Gastroesophageal sphincter (tissue), 4 donors: ENCODE measurements around the gene FARS2. TPM values are rescaled to one million over a fixed set of nuclear protein-coding genes. Genes with fewer than 3 reads are reported as not detected.
A peak's percentile ranks its signal among the peaks of the same experiment; 100 is the strongest.

Experiments used
- ATAC-seq: fragments of 150-250 bp; one replicate; pipeline ENCODE4 v1.9.1; 2016; ENCODE audit warnings: mild to moderate bottlenecking, moderate library complexity
- H3K27ac ChIP-seq, 4 donors: fragments of 200-600 bp; sonication (generic) in 3 of 4; 1 replicate in 3 of 4; 2 replicates in 1 of 4; pipeline ENCODE4 v1.5.1; 2016 to 2019
- H3K27me3 ChIP-seq: fragments of 200-600 bp; sonication (generic); one replicate; pipeline ENCODE4 v1.5.1; 2019
- H3K36me3 ChIP-seq, 2 donors: fragments of 200-600 bp; sonication (generic); one replicate each; pipeline ENCODE4 v1.5.1; 2019; ENCODE audit warnings: control low read depth in 1 of 2
- H3K4me1 ChIP-seq, 3 donors: fragments of 200-600 bp; sonication (generic); 1 replicate in 2 of 3; 2 replicates in 1 of 3; pipeline ENCODE4 v1.5.1; 2016 to 2019; ENCODE audit warnings: control low read depth in 2 of 3
- H3K4me3 ChIP-seq, 2 donors: fragments of 200-600 bp; sonication (generic); one replicate each; pipeline ENCODE4 v1.5.1; 2019; ENCODE audit warnings: mild to moderate bottlenecking in 1 of 2, moderate library complexity in 1 of 2
- H3K9me3 ChIP-seq, 3 donors: fragments of 200-600 bp; sonication (generic); one replicate each; pipeline ENCODE4 v1.5.1; 2017 to 2019; ENCODE audit warnings: control low read depth in 2 of 3
- EP300 ChIP-seq: sonication (generic); formaldehyde crosslinking; IDR thresholded peaks from one replicate; pipeline ENCODE4 v1.6.1; 2017; ENCODE audit warnings: antibody characterized with exemption, mild to moderate bottlenecking
- POLR2A ChIP-seq, 2 donors: fragments of 450-650 bp; IDR thresholded peaks; one replicate each; pipeline ENCODE4 v1.6.1; 2017; ENCODE audit warnings: antibody characterized with exemption in 2 of 2, mild to moderate bottlenecking in 2 of 2, moderate library complexity in 1 of 2
- POLR2AphosphoS5 ChIP-seq: sonication (generic); formaldehyde crosslinking; IDR thresholded peaks from one replicate; pipeline ENCODE4 v1.6.1; 2017; ENCODE audit warnings: antibody characterized with exemption
- WGBS, 2 donors: methylation state at CpG; one replicate each; pipeline ENCODE4 v1.1.5; 2018; ENCODE audit warnings: low coverage in 1 of 2; 5-methylcytosine and 5-hydroxymethylcytosine counted together
- total RNA-seq, 4 donors: library from RNA; depleted of rRNA; stranded (reverse); fragments of >200 nt; gene quantifications; one replicate each; pipeline ENCODE4 v1.1.0, GENCODE V29; 2016
- TF ChIP-seq, protein P1 (sequence below), 4 experiments: fragments of 200-600 bp in 2 of 4; fragments of 450-650 bp in 2 of 4; sonication (generic) in 1 of 4; IDR thresholded peaks; one replicate each; pipeline ENCODE4 v1.5.1; 2017 to 2019; ENCODE audit warnings: antibody characterized with exemption in 4 of 4, mild to moderate bottlenecking in 2 of 4, moderate library complexity in 2 of 4

FARS2 gene
- total RNA-seq, result 10 to 100 TPM in 3 of 4 donors, 1 to 10 TPM in 1; 9.8 to 16.3 (median 14.4) TPM

DNA sequence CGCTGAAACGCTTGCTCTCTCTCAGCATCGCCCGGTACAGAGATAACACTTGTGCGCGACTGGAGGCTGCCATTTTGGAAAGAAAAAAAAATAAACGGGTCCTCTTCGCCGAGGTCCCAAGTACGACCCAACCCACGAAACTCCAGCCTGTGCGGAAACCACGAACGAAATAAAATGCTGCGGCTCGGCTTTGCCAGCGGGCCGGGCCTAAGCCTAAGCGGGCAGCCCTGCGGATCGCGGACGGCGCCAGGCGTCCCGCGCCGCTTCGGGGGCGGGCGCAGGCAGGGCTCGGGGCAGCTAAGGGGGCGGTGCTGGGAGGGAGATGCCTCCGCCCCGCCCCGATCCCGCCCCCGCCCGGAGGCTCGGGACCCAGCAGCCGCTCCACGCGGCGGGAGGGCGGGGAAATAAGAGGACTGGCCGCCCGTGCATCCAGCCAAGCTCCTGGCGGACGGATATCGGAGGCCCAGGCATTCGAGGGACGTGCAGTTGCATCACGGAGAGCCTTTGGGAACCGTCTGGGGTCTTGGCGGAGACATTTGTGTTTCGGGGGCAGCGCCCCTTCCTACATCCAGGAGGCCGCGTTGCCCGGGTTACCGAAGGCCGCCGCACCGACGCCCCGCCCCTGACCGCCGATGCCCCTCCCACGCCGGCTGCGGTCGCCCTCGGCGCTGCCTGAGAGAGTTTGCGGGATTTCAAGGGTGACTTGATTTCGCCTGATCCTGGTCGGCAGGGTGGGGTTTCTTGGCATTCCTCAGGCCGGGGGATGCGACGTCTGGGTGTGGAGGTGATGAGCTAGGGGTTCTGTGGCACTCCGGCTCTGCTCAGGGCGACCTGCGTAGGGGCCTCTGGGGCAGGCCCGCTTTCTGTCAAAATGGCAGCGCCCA is at the start of gene FARS2, which contains the start of gene LYRM4:
Gene FARS2 (plus strand): TSS at position 853 of the 884 bp plus-strand sequence.
Gene LYRM4 (minus strand): TSS at position 290 of the 884 bp plus-strand sequence. CDS start 217 bp downstream, at position 73.
- peak; percentile 96 for ATAC-seq
- no CpG with 5 or more reads among the region's 85 CpGs for WGBS, 2 donors

DNA sequence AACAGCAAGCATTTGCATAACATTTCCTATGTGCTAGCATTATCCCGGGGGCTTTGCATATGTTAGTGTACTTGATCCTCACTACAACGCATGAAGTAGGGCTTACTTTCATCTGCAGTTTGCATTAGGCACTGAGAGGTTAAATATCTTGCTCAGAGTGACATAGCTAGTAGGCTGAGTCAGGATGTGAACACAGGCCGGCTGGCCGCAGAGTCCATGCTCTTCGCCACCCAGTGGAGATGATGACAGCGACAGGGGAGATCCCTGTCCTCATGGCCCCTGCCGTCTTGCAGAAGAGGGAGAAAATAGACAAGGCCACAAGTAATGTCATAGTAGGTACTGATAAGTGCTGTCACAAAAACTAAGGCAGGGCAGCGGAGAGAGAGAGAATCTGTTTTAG is 47.5 kb upstream of the FARS2 start:
- peaks cover 0 to 8% of the 10 kb centered on the region in 2 donors for H3K36me3 ChIP-seq
- no peak for ATAC-seq
- H3K9me3 ChIP-seq, result no peaks in the 10 kb centered on the region
- no peaks in the 10 kb centered on the region for H3K27me3 ChIP-seq
- H3K27ac ChIP-seq, result no peak overlapping the region
- TF ChIP-seq POLR2A (IDR thresholded peaks at IDR 0.05) (no peak), EP300 (no peak), POLR2AphosphoS5 (no peak)
- TF ChIP-seq, protein P1, sequence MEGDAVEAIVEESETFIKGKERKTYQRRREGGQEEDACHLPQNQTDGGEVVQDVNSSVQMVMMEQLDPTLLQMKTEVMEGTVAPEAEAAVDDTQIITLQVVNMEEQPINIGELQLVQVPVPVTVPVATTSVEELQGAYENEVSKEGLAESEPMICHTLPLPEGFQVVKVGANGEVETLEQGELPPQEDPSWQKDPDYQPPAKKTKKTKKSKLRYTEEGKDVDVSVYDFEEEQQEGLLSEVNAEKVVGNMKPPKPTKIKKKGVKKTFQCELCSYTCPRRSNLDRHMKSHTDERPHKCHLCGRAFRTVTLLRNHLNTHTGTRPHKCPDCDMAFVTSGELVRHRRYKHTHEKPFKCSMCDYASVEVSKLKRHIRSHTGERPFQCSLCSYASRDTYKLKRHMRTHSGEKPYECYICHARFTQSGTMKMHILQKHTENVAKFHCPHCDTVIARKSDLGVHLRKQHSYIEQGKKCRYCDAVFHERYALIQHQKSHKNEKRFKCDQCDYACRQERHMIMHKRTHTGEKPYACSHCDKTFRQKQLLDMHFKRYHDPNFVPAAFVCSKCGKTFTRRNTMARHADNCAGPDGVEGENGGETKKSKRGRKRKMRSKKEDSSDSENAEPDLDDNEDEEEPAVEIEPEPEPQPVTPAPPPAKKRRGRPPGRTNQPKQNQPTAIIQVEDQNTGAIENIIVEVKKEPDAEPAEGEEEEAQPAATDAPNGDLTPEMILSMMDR (IDR thresholded peaks at IDR 0.05), result no peak
- H3K4me1 ChIP-seq, result peaks cover 0 to 31% (median 0%) of the 10 kb centered on the region in 3 donors
- WGBS, 2 donors, result 77 to 85% methylated on average over 5 to 7 of the region's 8 CpGs
- H3K4me3 ChIP-seq, result no peak overlapping the region

More for the DNA sequence above, at the start of gene FARS2, which contains the start of gene LYRM4:
- Histone ChIP-seq H3K9me3 (no peaks in the 10 kb centered on the region), H3K27me3 (no peaks in the 10 kb centered on the region), H3K4me1 (peaks cover 0 to 28% (median 3%) of the 10 kb centered on the region in 3 donors), H3K36me3 (peaks cover 0 to 8% of the 10 kb centered on the region in 2 donors), H3K4me3 (peak within 1 kb of the TSS; percentile 86 to 99), H3K27ac (peak within 1 kb of the TSS; percentile 95 to 99 (median 96))
- TF ChIP-seq POLR2A (IDR thresholded peaks at IDR 0.05) (no peak), POLR2AphosphoS5 (peak; percentile 38), EP300 (no peak)
- TF ChIP-seq, protein P1 (IDR thresholded peaks at IDR 0.05), result peak in 3 of 4 experiments; percentile 31 to 80 (median 78)

DNA sequence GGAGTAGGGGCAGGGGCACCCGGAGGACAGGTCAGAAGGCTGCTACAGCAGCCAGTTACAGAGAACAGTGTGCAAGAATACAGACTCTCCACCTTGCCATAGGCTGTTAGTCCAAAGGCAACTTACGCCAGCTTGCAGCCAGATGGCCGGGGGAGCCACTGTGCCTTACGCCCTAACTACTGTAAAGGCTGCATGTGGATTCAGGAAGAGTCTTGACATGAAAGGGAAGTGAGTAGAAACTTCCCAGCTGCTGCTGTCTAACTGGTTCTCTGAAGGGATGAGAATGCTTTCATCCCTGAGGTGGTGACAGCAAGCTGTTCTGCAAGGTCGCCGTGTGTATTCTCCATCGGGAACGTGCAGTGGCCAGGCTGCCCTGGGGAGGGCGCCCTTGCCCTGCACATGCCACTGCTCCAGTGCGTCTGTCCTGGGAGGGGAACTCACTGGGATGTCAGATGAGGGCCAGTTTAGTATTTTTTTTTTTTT is 46.7 kb upstream of the FARS2 start:
- Histone ChIP-seq H3K27ac (peak overlapping the region in 1 of 4 donors; percentile 27), H3K9me3 (no peaks in the 10 kb centered on the region), H3K27me3 (no peaks in the 10 kb centered on the region), H3K4me3 (no peak overlapping the region), H3K4me1 (peaks cover 0 to 32% (median 0%) of the 10 kb centered on the region in 3 donors), H3K36me3 (peaks cover 0 to 8% of the 10 kb centered on the region in 2 donors)
- WGBS, 2 donors, result 57 to 80% methylated on average over 1 to 5 of the region's 10 CpGs
- no peak for TF ChIP-seq POLR2A (IDR thresholded peaks at IDR 0.05)
- TF ChIP-seq, protein P1 (IDR thresholded peaks at IDR 0.05), result peak; percentile 30 to 69 (median 50)
- peak; percentile 55 for ATAC-seq

DNA sequence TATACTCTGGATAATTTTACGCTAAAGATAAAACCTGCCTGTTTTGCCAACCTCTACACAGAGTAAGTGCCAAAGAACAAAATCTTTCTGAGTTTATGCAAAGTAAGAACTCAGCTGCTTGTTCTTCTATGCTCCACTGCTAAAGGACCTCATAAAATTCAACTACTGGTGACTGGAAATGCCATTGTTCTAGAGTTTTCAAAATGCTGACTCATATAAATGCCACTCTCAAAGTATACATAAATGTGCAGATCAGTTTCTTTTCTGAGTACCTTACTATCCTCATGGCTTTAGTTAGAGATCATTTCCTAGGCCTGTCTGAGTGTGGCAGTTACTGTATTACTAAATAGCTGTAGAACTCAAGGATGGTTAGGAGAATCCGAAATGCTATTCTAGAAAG is 46.2 kb upstream of the FARS2 start:
- no peak overlapping the region for H3K4me3 ChIP-seq
- peaks cover 0 to 8% of the 10 kb centered on the region in 2 donors for H3K36me3 ChIP-seq
- no peaks in the 10 kb centered on the region for H3K27me3 ChIP-seq
- ATAC-seq, result no peak
- H3K4me1 ChIP-seq, result peaks cover 0 to 32% (median 0%) of the 10 kb centered on the region in 3 donors
- no peaks in the 10 kb centered on the region for H3K9me3 ChIP-seq
- TF ChIP-seq EP300, result no peak
- no peak for TF ChIP-seq POLR2A (IDR thresholded peaks at IDR 0.05)
- TF ChIP-seq POLR2AphosphoS5, result no peak
- TF ChIP-seq, protein P1 (IDR thresholded peaks at IDR 0.05), result no peak
- H3K27ac ChIP-seq, result peak overlapping the region in 1 of 4 donors; percentile 27
- 68 to 70% methylated on average over 2 of the region's 2 CpGs for WGBS, 2 donors
